DOHH2 (cell line): Measurements from ENCODE around the gene SBNO2.

Source experiments
- CTCF ChIP-seq: fragments of 200-600 bp; sonication (generic); IDR thresholded peaks from one replicate; pipeline ENCODE4 v1.5.1; 2014; ENCODE audit warnings: antibody characterized with exemption, mild to moderate bottlenecking, low read depth, low read length; ENCODE audit not compliant: poor library complexity, severe bottlenecking
- EZH2phosphoT487 ChIP-seq: fragments of 200-600 bp; sonication (generic); IDR thresholded peaks from 2 replicates; pipeline ENCODE4 v1.6.1; 2017; ENCODE audit warnings: borderline replicate concordance, mild to moderate bottlenecking, antibody characterized with exemption, low read length, moderate library complexity, mixed read lengths

GRCh38 chr19:1126984-1127760 lies 46.9 kb downstream of the SBNO2 start:
- no peak for TF ChIP-seq CTCF
- TF ChIP-seq EZH2phosphoT487, result no peak
